ENCODE results near the gene FARS2. TPM values are rescaled to one million over a fixed set of nuclear protein-coding genes. Genes with fewer than 3 reads are reported as not detected.
A peak's percentile ranks its signal among the peaks of the same experiment; 100 is the strongest.
"Not testable (repeated sequence)": the region's sequence is repeated elsewhere in the genome, so short reads cannot be mapped to it uniquely, and the experiment has no call there.

FARS2 gene
- total RNA-seq, 2 experiments from 2014 or later = 16.7 to 20.2 TPM

DNA sequence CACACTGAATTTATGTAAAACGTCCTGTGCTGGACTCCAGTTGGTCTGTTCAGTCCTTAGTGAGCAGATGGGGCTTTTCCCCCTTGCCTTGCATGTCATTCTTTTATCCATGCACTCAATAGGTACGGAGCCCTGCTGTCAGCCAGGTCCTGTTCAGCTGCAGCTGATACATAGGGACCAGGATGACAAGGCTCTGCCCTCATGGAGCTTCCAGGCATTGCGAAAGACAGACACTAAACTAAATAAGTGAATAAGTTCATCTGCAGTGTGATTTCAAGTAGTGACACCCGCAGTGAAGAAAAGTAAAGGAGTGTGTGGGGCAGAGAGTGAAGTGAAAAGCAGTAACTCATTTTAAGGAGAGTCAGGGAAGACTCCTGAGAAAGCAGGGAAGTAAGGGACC is 421.2 kb downstream of the FARS2 start:
- H3K27ac Mint-ChIP-seq = no peak overlapping the region
- DNase-seq (no peak), ATAC-seq (no peak)
- H3K4me3 Mint-ChIP-seq = no peak overlapping the region
- CTCF ChIA-PET = no interaction called here
- H3K9me3 Mint-ChIP-seq (ENCODE audit: insufficient read depth) = peaks cover 8% of the 10 kb centered on the region
- H3K36me3 Mint-ChIP-seq (ENCODE audit: low read depth) = peaks cover 4% of the 10 kb centered on the region
- no peaks in the 10 kb centered on the region for H3K27me3 Mint-ChIP-seq (ENCODE audit: low read depth)
- H3K4me1 Mint-ChIP-seq (ENCODE audit: low read depth) = peaks cover 3% of the 10 kb centered on the region
- POLR2A ChIA-PET = interaction anchor here (0.6 kb wide), 1 partner anchor 40 kb away, joined by 3 read pairs; no protein-coding TSS in a partner anchor

DNA sequence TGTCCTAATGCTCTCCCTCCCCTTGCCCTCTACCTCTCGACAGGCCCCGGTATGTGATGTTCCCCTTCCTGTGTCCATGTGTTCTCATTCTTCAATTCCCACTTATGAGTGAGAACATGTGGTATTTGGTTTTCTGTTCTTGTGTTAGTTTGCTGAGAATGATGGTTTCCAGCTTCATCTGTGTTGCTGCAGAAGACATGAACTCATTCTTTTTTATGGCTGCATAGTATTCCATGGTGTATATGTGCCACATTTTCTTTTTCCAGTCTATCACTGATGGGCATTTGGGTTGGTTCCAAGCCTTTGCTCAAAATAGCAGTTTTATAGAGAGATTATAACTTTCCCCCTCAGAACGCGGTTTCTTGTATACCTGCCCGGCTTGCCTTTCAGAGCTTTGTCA is 422.4 kb downstream of the FARS2 start:
- H3K9me3 Mint-ChIP-seq (ENCODE audit: insufficient read depth); H3K4me1 Mint-ChIP-seq (ENCODE audit: low read depth); H3K4me3 Mint-ChIP-seq; H3K27me3 Mint-ChIP-seq (ENCODE audit: low read depth); CTCF ChIA-PET; H3K27ac Mint-ChIP-seq; POLR2A ChIA-PET; H3K36me3 Mint-ChIP-seq (ENCODE audit: low read depth); DNase-seq; ATAC-seq: not testable (repeated sequence)

- H3K4me1 Mint-ChIP-seq (ENCODE audit: low read depth) = peaks cover 3% of the 10 kb centered on the region
- ATAC-seq (no peak), DNase-seq (no peak)
- ChIA-PET CTCF (no interaction called here), POLR2A (no interaction called here)
- no peak overlapping the region for H3K4me3 Mint-ChIP-seq
- H3K27me3 Mint-ChIP-seq (ENCODE audit: low read depth) = no peaks in the 10 kb centered on the region
- H3K27ac Mint-ChIP-seq = no peak overlapping the region
- H3K36me3 Mint-ChIP-seq (ENCODE audit: low read depth) = peaks cover 6% of the 10 kb centered on the region
- peaks cover 8% of the 10 kb centered on the region for H3K9me3 Mint-ChIP-seq (ENCODE audit: insufficient read depth)
These were observed 423.2 kb downstream of the FARS2 start for GRCh38 chr6:5684320-5685053.

DNA sequence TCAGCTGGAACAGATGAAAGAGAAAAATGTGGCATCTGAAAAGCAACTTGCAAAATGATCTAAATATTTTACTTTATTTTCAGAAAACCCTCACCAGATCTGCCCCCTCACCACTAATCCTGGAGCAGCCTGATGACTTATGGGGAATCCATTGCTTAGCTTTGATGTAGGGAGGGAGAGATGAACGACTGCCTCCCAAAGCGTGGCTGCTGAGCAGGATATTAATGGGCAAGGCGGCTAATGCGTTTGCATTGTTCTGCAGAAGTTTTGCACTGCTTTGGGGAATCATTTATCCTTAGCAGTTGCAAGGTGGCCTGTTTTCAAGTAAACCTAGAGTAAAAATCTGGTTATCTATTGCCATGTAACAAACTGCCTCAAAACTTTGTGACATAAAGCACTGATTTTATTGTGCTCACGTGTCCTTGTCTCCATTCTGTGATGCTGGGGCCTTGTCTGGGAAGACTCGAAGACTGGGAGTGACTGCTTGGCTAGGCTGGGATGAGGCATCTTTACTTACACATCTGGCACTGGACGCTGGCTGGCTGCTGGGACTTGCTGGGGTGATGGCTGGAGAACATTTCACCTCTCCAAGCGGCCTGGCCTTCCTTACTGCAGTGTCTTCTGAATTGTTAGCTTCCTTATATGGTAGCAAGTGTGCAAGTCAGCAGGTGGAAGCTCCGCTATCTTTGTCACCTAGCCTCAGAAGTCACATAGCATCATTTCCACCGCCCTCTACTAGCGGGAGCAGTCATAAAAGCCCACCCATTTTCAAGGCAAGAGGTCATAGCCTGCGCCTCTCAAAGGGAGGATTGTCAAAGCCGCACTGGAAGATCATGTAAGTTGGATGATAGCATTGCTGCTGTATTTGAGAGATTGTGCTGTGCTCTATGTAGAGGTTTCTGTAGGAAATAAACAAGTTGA is 432.2 kb downstream of the FARS2 start:
- peaks cover 3% of the 10 kb centered on the region for H3K9me3 Mint-ChIP-seq (ENCODE audit: insufficient read depth)
- DNase-seq = no peak
- ChIA-PET POLR2A (no interaction called here), CTCF (no interaction called here)
- ATAC-seq = no peak
- peaks cover 13% of the 10 kb centered on the region for H3K4me1 Mint-ChIP-seq (ENCODE audit: low read depth)
- peaks cover 11% of the 10 kb centered on the region for H3K36me3 Mint-ChIP-seq (ENCODE audit: low read depth)
- H3K27me3 Mint-ChIP-seq (ENCODE audit: low read depth) = no peaks in the 10 kb centered on the region
- H3K27ac Mint-ChIP-seq = no peak overlapping the region
- H3K4me3 Mint-ChIP-seq = no peak overlapping the region

- Mint-ChIP-seq H3K27ac (peak overlapping the region; percentile 60), H3K36me3 (ENCODE audit: low read depth) (peaks cover 14% of the 10 kb centered on the region), H3K27me3 (ENCODE audit: low read depth) (no peaks in the 10 kb centered on the region), H3K9me3 (ENCODE audit: insufficient read depth) (peaks cover 3% of the 10 kb centered on the region), H3K4me1 (ENCODE audit: low read depth) (peaks cover 23% of the 10 kb centered on the region), H3K4me3 (no peak overlapping the region)
- POLR2A ChIA-PET = no interaction called here
- no peak for DNase-seq
- no peak for ATAC-seq
- CTCF ChIA-PET = interaction anchor here (1.0 kb wide), 1 partner anchor 390 kb away, joined by 3 read pairs; no protein-coding TSS in a partner anchor
These were observed 434.2 kb downstream of the FARS2 start for GRCh38 chr6:5695260-5696245.

DNA sequence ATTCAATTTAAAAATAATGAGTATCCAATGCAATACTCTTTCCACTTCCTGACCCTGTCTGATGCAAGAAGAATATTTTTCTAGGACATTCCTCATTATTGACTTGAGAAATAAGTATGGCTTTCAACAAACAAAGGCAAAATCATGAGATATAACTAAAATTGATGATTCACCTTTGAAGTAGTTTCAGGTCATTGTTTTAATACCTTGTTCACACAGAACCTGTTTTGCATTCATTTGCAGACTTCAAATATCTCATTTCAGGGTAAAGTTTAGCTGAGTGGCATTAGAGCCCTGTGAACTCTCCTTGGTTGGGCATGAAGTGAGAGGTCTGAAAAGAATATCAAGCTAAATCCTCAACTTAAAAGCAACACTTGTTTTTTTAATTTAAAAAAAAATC is 436.2 kb downstream of the FARS2 start:
- H3K27ac Mint-ChIP-seq = no peak overlapping the region
- peaks cover 11% of the 10 kb centered on the region for H3K36me3 Mint-ChIP-seq (ENCODE audit: low read depth)
- no peak overlapping the region for H3K4me3 Mint-ChIP-seq
- H3K9me3 Mint-ChIP-seq (ENCODE audit: insufficient read depth) = no peaks in the 10 kb centered on the region
- peaks cover 26% of the 10 kb centered on the region for H3K4me1 Mint-ChIP-seq (ENCODE audit: low read depth)
- ChIA-PET POLR2A (no interaction called here), CTCF (interaction anchor here (0.7 kb wide), 1 partner anchor 280 kb away, joined by 3 read pairs; no protein-coding TSS in a partner anchor)
- no peaks in the 10 kb centered on the region for H3K27me3 Mint-ChIP-seq (ENCODE audit: low read depth)
- no peak for ATAC-seq
- no peak for DNase-seq

- Mint-ChIP-seq H3K27me3 (ENCODE audit: low read depth) (no peaks in the 10 kb centered on the region), H3K27ac (no peak overlapping the region), H3K9me3 (ENCODE audit: insufficient read depth) (no peaks in the 10 kb centered on the region), H3K4me1 (ENCODE audit: low read depth) (peaks cover 26% of the 10 kb centered on the region), H3K4me3 (no peak overlapping the region), H3K36me3 (ENCODE audit: low read depth) (peaks cover 9% of the 10 kb centered on the region)
- ChIA-PET POLR2A (no interaction called here), CTCF (no interaction called here)
- ATAC-seq (no peak), DNase-seq (no peak)
These were observed 437.0 kb downstream of the FARS2 start for GRCh38 chr6:5698318-5698717.

- H3K9me3 Mint-ChIP-seq (ENCODE audit: insufficient read depth); H3K4me3 Mint-ChIP-seq; POLR2A ChIA-PET; DNase-seq; ATAC-seq; H3K27me3 Mint-ChIP-seq (ENCODE audit: low read depth); CTCF ChIA-PET; H3K36me3 Mint-ChIP-seq (ENCODE audit: low read depth): not testable (repeated sequence)
- H3K4me1 Mint-ChIP-seq (ENCODE audit: low read depth) = peaks cover 26% of the 10 kb centered on the region
- peak overlapping the region; percentile 26 for H3K27ac Mint-ChIP-seq
These were observed 437.8 kb downstream of the FARS2 start for GRCh38 chr6:5699064-5699463.

DNA sequence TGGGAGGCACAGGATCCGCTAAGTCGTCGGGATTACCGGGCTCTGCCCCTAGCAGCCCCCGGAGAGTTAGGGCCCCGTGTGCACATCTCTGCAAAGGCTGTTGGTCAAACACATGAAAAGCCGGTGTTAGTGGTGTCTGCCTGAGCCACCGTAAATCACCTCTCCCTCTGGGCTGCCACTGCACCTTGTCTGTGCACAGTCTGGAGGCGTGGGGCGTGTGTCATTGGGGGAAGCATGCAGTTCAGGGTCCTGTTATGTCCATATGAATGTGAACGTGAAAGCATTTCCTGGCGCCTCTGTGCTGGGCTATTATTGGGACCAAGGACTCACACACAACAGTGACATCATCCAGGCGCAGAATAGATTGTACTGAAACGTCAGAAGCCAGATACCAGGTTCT is 439.9 kb downstream of the FARS2 start:
- no peak overlapping the region for H3K4me3 Mint-ChIP-seq
- CTCF ChIA-PET = no interaction called here
- peaks cover 8% of the 10 kb centered on the region for H3K36me3 Mint-ChIP-seq (ENCODE audit: low read depth)
- no peaks in the 10 kb centered on the region for H3K27me3 Mint-ChIP-seq (ENCODE audit: low read depth)
- H3K9me3 Mint-ChIP-seq (ENCODE audit: insufficient read depth) = no peaks in the 10 kb centered on the region
- peaks cover 24% of the 10 kb centered on the region for H3K4me1 Mint-ChIP-seq (ENCODE audit: low read depth)
- ATAC-seq (no peak), DNase-seq (no peak)
- no peak overlapping the region for H3K27ac Mint-ChIP-seq
- POLR2A ChIA-PET = no interaction called here

DNA sequence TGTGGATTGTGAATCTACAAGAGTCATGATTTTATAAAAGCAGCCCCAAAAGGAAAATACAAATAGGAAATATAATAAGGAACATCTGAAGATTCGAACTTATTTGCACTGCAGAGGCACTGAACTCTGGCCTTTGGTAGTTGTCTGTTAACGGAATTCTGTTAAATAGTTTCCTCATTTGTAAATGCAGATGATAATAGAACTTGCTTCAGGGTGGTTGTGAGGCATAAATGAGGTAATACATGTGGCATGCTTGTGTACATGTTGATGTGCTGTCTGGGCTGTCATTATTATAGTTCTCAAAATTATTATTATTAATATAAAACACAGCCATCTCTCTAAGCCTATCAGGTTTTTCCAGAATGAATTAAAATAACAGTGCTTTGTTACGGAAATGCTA is 443.4 kb downstream of the FARS2 start:
- ATAC-seq = no peak
- H3K27ac Mint-ChIP-seq = no peak overlapping the region
- ChIA-PET POLR2A (no interaction called here), CTCF (no interaction called here)
- H3K4me3 Mint-ChIP-seq = no peak overlapping the region
- no peak for DNase-seq
- peaks cover 27% of the 10 kb centered on the region for H3K4me1 Mint-ChIP-seq (ENCODE audit: low read depth)
- H3K36me3 Mint-ChIP-seq (ENCODE audit: low read depth) = peaks cover 3% of the 10 kb centered on the region
- no peaks in the 10 kb centered on the region for H3K27me3 Mint-ChIP-seq (ENCODE audit: low read depth)
- no peaks in the 10 kb centered on the region for H3K9me3 Mint-ChIP-seq (ENCODE audit: insufficient read depth)

- Mint-ChIP-seq H3K27me3 (ENCODE audit: low read depth) (no peaks in the 10 kb centered on the region), H3K27ac (no peak overlapping the region), H3K36me3 (ENCODE audit: low read depth) (peaks cover 3% of the 10 kb centered on the region), H3K9me3 (ENCODE audit: insufficient read depth) (no peaks in the 10 kb centered on the region), H3K4me3 (no peak overlapping the region), H3K4me1 (ENCODE audit: low read depth) (peaks cover 27% of the 10 kb centered on the region)
- DNase-seq (no peak), ATAC-seq (no peak)
- ChIA-PET CTCF (interaction anchor here (0.7 kb wide), 1 partner anchor 1197 kb away, joined by 3 read pairs; no protein-coding TSS in a partner anchor), POLR2A (no interaction called here)
These were observed 443.9 kb downstream of the FARS2 start for GRCh38 chr6:5705252-5705651.
